GM12801 (cell line): ENCODE measurements around the gene CENPB.

Experiments
- TF ChIP-seq, protein P1 (sequence below): IDR thresholded peaks from one replicate; pipeline ENCODE4 v1.5.1; 2011; ENCODE audit warnings: control low read depth; ENCODE audit not compliant: insufficient read length; ENCODE audit errors: extremely low read depth

CENPB gene

GRCh38 chr20:3755269-3755668 lies 31.3 kb downstream of the CENPB start:
- TF ChIP-seq, protein P1, sequence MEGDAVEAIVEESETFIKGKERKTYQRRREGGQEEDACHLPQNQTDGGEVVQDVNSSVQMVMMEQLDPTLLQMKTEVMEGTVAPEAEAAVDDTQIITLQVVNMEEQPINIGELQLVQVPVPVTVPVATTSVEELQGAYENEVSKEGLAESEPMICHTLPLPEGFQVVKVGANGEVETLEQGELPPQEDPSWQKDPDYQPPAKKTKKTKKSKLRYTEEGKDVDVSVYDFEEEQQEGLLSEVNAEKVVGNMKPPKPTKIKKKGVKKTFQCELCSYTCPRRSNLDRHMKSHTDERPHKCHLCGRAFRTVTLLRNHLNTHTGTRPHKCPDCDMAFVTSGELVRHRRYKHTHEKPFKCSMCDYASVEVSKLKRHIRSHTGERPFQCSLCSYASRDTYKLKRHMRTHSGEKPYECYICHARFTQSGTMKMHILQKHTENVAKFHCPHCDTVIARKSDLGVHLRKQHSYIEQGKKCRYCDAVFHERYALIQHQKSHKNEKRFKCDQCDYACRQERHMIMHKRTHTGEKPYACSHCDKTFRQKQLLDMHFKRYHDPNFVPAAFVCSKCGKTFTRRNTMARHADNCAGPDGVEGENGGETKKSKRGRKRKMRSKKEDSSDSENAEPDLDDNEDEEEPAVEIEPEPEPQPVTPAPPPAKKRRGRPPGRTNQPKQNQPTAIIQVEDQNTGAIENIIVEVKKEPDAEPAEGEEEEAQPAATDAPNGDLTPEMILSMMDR: no peak

DNA sequence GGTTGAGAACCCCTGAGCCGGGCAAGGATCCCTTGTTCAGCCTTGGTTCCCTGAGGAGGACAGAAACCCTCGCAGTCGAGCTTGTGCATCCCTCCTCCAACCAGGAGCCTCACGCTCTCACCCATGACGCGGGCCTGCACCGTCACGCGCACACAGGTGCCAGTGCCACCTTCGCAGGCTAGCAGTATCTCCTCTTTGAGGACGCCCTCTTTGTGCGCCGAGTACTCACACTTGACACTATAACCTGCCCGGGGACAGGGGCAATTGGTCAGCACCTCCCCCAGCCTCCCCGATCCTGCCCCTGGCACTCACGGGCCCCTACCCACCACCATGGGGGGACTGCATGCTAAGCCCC lies 32.3 kb downstream of the CENPB start:
- TF ChIP-seq, protein P1: no peak

DNA sequence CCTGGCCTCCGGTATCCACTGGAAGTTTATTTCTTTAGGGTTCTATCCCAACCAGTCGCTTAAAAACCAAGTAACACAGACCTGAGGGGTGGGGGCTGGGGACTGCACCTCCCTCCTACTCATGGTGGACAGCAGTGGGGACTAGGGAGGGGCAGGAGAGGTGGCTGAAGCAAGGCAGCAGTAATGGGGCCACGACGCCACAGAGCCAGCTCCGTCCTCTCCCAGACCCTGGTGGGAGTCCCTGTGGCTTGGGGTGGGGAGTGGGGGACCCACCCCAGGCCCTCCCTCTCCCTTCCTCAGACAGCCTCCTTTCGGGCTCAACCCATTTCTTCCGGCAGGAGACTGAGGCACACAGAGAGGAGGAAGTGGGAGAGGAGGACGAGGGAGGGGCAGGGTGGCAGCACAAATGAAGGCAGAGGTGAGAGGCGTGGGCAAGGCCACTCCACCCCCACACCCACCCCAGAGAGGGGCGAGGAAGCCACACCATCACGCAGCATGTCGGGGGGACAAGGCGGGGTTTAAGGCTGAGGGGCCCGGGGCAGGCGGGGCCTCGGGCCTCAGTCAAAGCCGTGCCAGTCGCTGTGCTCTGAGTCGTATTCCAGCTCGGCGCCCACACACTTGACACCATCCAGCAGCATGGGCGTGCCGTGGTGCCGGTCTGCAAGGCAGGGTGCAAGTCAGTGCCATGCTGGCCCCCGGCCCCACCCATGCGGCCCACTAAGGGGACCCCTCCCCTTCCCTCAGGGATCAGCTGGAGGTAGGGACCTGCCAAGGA lies 32.9 kb downstream of the CENPB start:
- TF ChIP-seq, protein P1: no peak

DNA sequence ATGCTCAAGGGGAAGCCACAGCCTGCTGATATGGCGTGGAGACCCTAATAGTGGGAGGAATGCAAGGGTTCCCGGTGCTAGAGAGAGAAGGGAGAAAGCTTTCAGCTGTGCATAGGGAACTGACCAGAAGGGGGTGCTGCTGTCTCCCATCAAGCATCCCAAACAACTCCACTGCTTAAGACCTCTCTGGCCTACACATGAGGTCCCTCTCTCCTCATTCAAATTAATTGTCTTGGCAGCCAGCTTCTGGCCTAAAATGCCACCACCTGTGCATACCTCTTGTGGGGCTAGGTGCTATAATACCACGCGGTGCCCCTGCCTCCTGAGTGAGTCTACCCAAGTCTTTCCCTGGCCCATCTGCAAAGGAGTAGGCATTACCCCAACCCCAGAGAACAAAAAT lies 33.4 kb downstream of the CENPB start:
- TF ChIP-seq, protein P1: peak; percentile 4

DNA sequence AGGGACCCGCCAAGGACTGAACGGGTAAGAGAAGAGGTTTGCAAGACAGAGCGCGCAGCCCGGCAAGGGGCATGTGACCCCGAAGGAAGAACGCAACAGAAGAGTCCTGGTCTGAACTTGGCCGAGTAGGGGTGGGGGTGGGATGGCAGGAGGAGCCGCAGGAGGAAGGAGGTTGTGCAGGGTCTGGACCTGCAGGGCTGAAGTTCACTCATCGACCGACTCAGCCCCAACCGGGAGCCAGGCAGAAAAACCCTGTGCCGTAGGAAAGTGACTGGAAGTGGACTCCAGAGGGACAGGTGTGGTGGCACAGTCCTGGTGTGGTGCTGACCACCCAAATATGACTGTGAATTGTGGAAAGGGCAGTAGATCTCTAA lies 34.2 kb downstream of the CENPB start:
- TF ChIP-seq, protein P1: no peak

GRCh38 chr20:3751675-3752385 lies 34.7 kb downstream of the CENPB start:
- TF ChIP-seq, protein P1: no peak

DNA sequence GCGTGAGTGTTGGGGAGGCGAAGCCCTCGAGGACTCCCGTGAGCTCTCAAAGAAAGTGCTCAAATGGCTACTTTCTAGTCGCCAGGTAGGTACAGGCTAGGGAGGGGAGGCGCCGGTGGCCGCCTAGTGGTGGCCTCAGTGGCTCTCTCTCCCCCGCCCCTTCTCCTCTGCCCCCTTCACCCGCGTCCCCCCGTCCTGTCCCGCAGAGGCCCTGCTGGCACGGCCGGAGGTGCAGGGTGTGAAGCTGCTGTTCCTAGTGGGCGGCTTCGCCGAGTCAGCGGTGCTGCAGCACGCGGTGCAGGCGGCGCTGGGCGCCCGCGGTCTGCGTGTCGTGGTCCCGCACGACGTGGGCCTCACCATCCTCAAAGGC lies 35.2 kb downstream of the CENPB start:
- TF ChIP-seq, protein P1: no peak
